GOT3 (cell line): ENCODE data around the gene TUB.

Source experiments
- DNase-seq: peaks from one replicate; lab custom pipeline; 2025; ENCODE audit warnings: mixed read lengths; lab: John Stamatoyannopoulos, UW

Gene TUB

GRCh38 chr11:8068605-8069221 lies 12.3 kb upstream of the TUB start:
- no peak for DNase-seq

DNA sequence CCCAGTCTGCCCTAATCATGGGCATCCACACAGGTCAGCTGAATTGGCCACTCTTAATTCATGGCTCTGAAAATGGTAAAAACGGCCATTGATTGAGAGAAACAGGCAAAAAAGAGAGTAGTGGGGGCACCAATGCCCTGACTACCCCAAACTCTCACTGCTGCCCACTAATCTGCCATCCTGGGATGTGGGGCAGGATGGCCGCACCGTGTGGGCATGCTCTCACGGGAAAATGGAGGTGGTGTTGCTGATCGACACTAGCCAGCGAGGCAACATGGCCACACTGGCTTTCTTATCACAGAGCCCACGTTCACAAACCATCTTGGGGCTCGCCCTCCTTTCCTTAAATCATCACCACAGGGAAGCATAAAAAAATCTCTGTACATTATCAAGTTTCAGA lies 11.2 kb upstream of the TUB start:
- DNase-seq: no peak

- no peak for DNase-seq
Measured at GRCh38 chr11:8070417-8071115, 10.4 kb upstream of the TUB start.

GRCh38 chr11:8071616-8072581 lies 9.1 kb upstream of the TUB start:
- DNase-seq: no peak

GRCh38 chr11:8075119-8075726 lies 5.8 kb upstream of the TUB start:
- no peak for DNase-seq

GRCh38 chr11:8079111-8079675 lies 1.8 kb upstream of the TUB start:
- DNase-seq: no peak

DNA sequence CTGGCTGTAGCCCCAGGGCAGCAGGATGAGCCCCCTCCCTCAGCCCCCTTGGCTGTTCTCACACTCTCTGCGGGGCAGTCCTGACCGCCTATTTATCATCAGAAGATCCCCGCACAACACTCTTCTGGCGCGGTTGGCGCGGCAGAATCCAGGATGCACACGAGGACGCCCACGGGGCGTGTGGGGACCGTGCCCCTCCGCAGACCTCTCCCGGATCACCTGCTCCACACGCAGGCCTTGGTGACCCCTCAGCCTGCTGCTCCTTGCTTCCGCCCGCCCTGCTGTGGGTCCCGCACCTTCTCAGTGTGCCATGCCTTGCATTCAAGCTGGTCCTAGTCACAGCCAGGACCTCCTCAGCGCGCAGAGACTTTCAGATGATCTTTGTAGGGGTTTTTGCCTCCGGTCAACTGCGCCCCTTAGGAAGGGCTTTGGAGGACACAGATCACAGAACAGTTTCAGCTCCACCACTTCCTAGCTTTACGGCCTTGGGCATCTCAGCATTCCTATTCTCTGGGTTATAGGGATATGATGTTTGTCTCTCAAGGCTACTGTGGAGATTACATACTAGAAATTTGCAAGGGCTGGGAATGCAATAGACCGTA lies 841 bp upstream of the TUB start:
- no peak for DNase-seq

GRCh38 chr11:8081591-8082250 lies 710 bp downstream of the TUB start:
- no peak for DNase-seq

DNA sequence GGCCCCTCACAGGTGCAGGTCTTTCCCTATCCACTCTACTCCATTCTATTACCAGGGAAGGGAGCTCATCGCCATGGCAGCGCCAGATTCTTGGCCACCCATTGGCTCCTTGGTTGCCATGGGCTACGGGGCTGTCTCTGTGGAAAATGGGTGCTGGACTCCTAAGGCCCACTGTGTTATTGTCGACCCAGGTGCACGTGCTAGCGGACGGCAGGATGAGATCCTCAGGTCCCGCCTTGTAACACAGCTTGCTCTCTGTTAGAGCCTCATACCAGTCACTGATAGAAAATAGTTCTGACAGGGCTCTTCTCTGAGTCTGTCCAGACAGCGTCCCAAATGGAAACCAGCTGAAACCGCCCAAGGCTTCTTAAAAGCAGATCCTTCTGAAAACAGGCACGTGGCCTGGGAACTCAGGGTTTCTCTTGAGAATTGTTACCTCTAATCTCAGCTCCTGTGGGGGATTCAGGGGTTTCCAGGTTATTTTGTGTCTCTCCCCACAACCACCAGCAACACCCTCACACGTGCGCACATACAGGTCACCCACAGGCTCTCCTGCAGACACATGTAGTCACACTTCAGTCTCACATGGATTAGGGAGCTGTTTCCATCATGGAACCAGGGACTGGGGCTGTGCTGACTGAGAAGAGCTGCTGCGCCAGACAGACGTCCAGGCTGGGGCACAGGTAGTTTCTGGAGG lies 1.5 kb downstream of the TUB start:
- DNase-seq: no peak

- no peak for DNase-seq
Measured at GRCh38 chr11:8083088-8083395, 2.0 kb downstream of the TUB start.

DNA sequence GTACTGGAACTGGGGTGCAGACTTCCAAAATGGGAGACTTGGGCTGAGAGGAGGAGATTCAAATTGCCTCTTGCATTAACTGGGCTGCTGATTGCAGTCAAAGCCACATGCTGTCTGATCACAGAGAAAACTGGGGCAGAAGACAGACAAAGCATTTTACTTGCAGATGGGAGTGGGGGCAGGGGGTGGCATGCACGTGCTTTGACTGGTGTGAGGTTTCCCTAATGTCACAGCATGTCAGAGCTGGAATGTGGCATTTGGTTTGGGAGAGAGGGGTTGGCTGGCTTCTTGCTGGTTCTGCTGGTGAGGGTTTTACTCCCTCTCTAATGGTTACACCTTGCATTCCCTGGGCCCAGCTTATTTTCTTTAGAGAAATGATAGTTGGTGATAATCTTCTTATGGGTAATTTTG lies 2.9 kb downstream of the TUB start:
- no peak for DNase-seq

DNA sequence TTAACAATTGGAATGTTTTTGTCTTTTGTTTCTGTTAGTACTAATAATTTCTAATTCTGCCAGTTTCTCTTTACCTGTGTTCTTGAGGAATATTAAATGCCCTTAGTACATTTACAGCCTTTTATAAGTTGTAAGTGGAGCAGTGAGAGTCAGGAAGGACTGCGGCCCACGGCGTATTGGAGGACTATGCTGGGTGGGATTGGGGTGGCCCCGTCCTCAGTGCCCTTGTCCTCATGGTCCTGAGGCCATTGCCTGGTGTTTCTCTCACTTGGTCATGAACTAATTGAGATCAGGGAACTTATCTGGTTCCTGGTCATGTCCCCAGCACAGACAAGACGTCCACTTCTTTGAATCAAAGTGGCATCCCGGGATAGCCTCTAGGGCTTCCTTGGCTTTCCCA lies 3.3 kb downstream of the TUB start:
- DNase-seq: no peak

- DNase-seq: no peak
Measured at GRCh38 chr11:8085011-8085645, 4.1 kb downstream of the TUB start.

- no peak for DNase-seq
Measured at GRCh38 chr11:8086001-8086479, 5.0 kb downstream of the TUB start.

DNA sequence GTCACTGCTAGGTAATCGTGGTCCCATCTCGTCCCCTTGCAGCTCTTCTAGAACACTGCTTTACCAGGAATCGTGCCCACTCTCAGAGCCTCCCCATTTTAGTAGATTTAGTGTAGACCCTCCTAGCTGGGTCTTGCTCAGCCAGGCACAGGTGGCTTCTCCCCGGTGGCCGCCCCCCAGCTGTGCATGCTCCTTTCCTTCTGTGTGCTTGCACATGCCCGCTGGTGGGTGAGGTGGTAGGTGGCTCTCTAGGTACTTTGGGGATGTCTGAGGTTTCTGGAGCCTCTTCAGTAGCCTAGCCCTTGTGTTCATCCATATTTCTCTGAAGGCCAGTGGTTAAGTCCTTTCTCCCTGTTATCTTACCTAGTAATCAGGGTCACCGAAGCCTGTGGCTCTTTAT lies 5.6 kb downstream of the TUB start:
- DNase-seq: no peak

GRCh38 chr11:8087185-8087584 lies 6.2 kb downstream of the TUB start:
- no peak for DNase-seq

DNA sequence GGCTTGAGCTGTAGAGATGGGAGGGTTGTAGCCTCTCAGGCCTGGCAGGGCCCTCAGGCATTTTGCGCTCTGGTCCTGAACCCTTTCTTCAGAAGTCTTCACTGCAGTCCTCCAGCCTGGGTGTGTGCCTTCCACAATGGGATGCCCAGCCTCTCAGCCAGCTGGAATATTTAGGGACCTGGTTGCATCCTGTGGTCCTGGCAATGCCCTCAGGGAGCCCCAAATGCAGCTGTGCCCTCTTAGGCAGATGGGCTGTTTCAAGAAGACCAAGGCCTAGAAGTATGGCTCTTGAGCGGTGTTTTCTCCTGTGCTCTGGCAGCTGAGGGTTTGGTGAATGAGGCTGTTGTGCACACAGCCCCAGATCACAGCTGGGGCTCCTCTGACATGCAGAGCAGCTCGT lies 6.7 kb downstream of the TUB start:
- DNase-seq: no peak

DNA sequence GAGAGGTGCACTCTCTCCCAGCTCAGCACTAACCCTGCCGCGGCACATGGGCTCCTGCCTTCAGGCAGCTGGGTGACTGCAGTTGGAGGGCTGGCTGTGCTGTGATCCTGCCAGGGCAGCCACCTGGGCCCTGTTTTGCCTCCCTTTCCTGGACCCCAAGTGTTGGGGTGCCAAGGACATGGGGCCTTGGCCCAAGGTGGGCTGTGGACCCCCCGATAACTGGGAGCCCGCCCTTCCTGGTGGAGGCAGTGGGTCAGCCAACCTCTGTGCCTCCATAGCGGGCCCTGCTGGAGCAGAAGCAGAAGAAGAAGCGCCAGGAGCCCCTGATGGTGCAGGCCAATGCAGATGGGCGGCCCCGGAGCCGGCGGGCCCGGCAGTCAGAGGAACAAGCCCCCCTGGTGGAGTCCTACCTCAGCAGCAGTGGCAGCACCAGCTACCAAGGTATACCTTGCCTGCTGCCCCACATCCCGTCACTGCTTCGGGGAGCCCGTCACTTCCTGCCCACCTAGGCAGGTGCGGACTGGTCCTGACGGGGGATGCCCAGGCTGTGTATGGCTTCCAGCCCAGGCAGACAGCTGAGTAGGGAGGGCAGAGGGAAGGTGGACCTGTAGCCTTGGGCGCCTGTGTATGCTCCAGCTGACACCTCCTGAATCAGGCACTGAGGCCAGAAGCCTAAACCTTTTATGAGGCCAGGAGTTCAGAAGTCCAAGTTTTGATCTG lies 8.9 kb downstream of the TUB start:
- no peak for DNase-seq

- no peak for DNase-seq
Measured at GRCh38 chr11:8090756-8091155, 9.7 kb downstream of the TUB start.
